CD4-positive, alpha-beta T cell treated with Interleukin-15 for 4 hours (primary cell): ENCODE results near the gene PRRC1.
"Not testable (repeated sequence)": the region's sequence is repeated elsewhere in the genome, so short reads cannot be mapped to it uniquely, and the experiment has no call there.

Experiments
- DNase-seq: peaks from one replicate; pipeline ENCODE4 v3.0.0-alpha.2; 2020; ENCODE audit warnings: low spot score

The PRRC1 gene

GRCh38 chr5:127545249-127545648 lies 27.8 kb downstream of the PRRC1 start:
- not testable (repeated sequence) for DNase-seq

DNA sequence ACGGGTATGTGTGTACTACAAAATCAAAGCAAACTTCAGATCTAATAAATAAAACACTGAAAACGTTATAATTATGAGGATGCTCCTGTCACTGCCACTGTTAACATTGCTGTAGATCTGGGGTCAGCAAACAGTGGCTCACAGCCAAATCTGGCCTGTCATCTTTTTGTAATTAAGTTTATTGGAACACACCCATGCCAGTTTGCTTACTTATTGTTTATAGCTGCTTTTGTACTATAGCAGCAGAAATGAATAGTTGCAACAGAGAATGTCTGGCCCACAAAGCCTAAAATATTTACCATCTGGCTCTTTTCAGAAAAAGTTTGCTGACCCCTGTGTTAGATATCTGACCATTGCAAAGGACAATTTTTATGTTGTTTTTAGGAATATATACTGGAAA lies 32.1 kb downstream of the PRRC1 start:
- DNase-seq: no peak

DNA sequence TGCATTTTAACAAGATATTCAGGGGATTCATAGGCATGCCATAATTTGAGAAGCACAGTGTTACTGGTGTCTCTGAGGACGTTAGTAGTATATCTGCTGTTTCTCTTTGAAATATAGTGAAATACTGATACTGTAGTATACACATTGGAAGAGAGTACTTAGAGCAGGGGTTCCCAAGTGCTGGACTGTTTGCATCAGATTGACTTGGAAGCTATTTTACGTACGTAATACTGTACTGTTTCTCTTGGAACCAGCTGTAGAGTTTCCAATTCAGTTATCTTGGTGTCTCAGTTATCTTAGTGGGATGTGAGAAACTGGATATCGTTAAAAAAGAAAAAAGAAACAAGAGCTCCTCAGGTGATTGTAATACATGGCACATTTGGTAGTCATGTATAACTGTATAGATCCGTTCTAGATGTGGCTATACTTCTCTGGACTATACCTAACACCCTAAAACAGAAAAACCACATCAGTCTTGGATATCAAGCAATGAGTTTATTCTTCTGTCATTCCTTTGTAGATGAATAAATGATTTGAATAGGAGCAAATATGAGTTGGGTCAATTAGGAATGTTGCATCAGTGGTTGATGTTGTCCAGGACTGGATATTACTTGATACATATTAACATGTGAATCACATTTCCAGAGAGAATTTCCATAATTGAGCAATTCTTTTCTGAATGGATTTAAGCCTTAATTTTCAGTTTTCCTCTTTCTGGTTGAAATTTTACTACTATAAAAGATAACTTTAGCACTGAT lies 33.4 kb downstream of the PRRC1 start:
- DNase-seq: no peak

DNA sequence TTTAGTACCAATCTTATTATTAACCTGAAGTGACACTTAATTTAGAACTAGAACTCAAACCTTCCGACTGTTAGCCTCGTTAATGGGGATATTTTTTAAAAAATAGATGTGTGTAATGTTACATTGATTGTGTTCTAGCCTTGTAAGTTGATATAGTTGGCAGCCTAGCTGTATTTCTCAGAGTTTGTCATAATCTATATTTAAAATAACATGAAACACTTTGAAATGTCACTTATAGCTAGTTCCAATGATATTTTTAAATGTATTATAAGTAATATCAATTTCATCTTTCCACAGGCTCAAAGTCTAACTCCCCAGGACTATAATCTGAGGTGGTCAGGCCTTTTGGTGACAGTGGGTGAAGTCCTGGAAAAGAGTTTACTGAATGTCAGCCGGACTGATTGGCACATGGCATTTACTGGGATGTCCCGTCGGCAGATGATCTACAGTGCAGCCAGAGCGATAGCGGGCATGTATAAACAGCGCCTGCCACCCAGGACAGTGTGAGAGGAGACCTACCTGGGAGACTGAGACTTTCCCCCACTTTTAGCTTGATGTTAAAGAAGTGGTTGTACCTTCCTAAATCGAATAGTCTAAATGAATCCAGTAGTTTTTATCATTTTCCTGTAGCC lies 34.1 kb downstream of the PRRC1 start:
- no peak for DNase-seq

GRCh38 chr5:127555826-127556225 lies 38.4 kb downstream of the PRRC1 start:
- DNase-seq: no peak

- no peak for DNase-seq
Measured at GRCh38 chr5:127556609-127557334, 39.3 kb downstream of the PRRC1 start.

- no peak for DNase-seq
Measured at GRCh38 chr5:127558273-127558672, 40.8 kb downstream of the PRRC1 start.

DNA sequence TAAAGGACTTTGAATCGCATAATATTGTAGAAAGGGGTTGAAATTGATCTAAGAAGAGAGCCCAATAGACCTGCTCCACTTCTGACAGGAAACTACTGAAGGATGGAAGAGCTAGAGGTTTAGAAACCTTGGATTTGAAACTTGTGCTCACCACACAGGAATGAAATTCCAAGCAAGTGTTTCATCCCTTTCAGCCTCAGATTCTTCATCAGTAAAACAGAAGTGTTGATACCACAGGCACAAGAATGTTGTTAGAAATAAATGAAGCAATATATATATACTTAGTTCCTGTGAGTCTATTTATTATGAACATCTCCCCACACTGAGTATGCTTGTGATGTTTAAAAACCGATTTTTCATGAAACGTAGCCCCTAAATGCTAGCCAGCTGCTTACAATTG lies 43.8 kb downstream of the PRRC1 start:
- no peak for DNase-seq

DNA sequence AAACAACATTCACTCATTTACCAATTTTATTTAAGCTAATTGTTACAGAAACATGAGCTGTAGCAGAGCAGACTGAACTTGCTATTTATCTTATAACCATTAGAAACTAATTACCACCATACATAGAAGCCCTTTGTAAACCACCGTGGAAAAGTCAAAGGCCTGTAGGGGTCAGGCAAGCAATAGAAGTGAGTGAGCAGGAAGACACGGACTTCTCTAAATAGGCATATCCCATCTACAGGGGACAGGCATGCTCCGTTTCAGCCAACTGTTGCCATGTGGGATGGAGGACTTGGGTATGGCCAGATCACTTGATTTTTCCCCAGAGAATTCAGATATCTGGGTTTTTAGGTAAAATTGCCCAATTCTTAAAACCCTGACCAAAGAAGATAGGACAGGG lies 44.8 kb downstream of the PRRC1 start:
- DNase-seq: no peak

- DNase-seq: no peak
Measured at GRCh38 chr5:127563136-127563535, 45.7 kb downstream of the PRRC1 start.

- peak; percentile 57 for DNase-seq
Measured at GRCh38 chr5:127564002-127564769, 46.7 kb downstream of the PRRC1 start.

GRCh38 chr5:127565586-127566270 lies 48.3 kb downstream of the PRRC1 start:
- DNase-seq: no peak

DNA sequence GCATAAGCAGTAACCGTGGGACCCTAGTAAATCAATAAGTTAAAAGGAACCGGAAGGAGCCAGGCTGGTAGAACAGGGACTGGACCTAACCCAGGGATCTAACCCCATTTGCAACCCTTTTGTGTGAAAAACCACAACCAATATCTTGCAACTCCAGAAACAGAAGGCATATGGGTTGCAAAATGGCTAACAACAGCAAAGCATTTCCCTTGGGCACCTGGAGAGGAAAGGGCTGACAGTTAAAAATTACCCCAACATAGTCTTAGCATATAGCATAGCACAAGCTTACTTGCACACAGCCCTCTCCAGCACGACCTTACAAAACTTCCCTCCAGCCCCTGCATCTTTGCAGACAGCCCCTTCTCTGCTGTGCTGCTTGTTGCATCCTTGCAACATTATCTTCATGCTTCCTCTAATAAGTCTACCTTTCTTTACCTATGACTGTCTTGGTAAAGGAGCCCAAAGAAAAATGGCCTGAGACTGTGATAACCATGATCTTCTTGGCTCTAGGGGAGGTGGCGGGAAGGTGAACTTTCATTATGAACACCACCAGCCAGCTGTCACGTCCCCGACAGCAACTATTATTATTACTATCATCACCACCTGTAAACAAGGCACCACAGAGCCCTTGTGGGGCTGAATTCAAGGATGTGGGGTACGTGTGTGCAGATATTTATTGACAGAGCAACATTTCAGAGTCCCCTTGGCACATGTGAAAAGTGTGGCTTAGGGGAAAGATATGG lies 49.8 kb downstream of the PRRC1 start:
- DNase-seq: no peak

DNA sequence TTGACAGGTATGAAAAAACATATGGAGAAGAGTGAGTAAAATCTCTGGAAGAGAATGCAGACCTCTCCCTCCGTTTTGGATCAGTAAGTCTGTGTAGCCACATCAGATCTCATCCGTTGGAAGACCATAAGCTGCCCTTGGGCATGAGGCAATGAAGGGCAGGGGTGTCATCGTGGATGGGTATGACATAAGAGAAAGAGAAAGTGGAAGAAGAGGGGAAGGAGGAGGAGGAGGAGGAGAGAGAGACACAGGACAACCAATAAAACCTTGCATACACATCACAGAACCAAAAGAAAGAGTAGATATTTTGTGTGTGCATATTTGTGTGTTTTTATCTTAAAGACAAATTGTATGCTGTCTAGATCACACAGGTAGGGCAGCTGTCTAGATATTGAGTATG lies 50.7 kb downstream of the PRRC1 start:
- no peak for DNase-seq

DNA sequence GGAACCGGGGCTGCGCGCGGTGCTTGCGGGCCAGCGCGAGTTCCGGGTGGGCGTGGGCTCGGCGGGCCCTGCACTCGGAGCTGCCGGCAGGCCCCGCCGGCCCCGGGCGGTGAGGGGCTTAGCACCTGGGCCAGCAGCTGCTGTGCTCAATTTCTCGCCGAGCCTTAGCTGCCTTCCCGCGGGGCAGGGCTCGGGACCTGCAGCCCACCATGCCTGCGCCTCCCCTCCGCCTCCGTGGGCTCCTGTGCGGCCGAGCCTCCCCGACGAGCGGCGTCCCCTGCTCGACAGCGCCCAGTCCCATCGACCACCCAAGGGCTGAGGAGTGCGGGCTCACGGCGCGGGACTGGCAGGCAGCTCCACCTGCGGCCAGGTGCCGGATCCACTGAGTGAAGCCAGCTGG lies 52.0 kb downstream of the PRRC1 start:
- DNase-seq: not testable (repeated sequence)

DNA sequence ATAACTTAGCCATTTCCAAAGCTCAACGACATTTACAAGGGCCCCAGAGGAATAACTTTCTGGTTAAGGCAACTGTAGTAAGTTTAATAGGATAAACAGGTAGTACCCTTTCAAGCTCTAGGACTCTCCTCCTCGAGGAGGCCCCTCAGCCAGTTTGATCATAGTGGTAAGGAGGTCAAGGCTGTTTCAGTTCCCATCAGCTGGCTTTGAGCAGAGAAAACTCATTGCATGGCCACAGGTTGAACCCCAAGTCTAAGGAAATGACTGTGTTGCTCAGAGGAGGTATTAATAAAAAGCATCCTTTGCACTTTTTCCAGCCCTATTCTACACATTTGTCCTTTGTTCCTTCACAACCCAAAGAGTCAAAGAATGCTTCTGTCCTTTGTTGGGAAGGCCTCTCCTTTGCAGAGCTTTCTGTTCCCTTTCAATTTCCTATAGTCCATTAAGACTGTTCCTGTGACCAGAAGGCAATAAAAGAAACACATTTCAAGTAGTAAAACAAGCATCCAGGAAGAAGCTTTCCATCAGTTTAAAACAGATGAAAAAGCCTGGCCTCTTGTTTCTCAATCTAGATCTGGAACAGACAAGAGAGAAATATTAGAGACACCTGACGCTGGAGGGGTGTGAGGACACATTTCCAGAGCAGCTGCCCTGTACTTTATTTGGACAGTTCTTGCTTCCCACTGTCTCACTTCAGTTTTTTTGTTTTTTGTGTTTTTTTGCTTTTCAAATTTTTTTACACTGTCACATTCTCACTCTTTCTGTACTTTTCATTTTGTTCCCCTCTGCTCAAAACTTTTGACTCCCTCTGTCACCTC lies 54.1 kb downstream of the PRRC1 start:
- DNase-seq: no peak

GRCh38 chr5:127572930-127573329 lies 55.5 kb downstream of the PRRC1 start:
- no peak for DNase-seq

DNA sequence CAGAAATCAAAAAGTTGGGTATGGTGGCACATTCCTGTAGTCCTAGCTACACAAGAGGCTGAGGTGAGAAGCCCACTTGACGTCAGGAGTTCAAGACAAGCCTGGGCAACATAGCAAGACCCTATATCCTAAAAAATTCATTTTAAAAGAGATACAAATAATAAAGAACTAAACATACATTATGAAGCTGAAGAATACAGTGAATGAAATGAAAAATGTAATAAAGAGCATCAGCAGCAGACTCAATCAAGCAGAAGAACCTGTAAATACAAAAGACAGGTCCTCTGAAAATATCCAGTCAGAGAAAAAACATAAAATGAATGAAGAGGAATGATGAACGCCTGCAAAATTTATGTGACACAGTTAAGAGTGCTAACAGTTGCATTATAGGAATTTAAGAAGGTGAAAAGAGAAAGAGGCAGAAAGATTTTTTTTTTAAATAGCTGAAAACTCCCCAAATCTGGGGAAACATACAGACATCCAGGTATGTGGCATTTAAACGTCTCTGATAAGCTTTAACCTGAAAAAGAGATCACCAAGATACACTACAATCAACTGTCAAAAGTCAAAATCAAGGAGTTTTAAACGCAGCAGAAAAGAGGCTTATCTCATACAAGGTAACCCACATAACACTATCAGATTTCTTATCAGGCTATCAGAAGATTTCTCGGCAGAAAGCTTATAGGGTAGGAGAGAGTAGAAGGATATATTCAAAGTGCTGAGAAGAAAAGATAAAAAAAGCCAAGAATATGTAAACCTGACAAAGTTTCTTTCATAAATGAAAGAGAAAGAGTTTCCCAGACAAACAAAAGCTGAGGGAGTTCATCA lies 57.6 kb downstream of the PRRC1 start:
- no peak for DNase-seq

DNA sequence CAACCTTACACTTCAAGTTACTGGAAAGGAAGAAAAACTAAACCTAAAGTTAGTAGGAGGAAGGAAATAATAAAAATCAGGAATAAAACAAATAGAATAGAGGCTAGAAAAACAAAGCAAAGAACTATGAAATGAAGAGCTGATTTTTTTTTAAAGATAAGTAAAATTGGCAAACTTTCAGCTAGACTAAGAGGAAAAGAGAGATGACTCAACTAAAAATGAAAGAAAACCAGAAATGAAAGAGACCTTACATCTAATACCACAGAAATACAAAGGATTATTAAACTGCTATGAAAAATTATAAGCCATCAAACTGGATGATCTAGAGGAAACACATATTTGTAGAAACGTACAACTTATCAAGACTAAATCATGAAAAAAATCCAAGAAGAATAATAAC lies 60.0 kb downstream of the PRRC1 start:
- no peak for DNase-seq
